ENCODE measurements around the gene POU6F2.

DNA sequence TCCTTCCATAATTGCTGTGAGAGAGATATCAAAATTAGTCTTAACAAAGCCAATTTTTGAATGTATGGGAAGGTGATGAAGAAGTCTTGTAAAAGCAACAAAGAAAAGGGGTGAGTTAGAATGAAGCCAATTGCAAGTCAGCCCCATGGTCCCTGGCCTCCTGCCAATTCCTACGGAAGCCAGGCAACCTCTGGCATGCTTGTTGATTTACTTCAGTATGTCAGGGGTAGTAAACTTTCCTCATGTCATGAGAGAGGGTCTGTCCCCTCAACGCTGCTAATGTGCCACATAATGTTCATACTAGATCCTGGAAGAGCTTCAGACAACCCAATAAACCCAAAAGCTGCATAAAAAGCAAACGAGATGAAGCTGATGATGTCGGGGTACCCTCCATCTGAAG is 429.4 kb downstream of the POU6F2 start:
- TF ChIP-seq POLR2AphosphoS5 (IDR thresholded peaks at IDR 0.05) (no peak), POLR2A (IDR thresholded peaks at IDR 0.05) (no peak)
- TF ChIP-seq, protein P1, sequence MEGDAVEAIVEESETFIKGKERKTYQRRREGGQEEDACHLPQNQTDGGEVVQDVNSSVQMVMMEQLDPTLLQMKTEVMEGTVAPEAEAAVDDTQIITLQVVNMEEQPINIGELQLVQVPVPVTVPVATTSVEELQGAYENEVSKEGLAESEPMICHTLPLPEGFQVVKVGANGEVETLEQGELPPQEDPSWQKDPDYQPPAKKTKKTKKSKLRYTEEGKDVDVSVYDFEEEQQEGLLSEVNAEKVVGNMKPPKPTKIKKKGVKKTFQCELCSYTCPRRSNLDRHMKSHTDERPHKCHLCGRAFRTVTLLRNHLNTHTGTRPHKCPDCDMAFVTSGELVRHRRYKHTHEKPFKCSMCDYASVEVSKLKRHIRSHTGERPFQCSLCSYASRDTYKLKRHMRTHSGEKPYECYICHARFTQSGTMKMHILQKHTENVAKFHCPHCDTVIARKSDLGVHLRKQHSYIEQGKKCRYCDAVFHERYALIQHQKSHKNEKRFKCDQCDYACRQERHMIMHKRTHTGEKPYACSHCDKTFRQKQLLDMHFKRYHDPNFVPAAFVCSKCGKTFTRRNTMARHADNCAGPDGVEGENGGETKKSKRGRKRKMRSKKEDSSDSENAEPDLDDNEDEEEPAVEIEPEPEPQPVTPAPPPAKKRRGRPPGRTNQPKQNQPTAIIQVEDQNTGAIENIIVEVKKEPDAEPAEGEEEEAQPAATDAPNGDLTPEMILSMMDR (IDR thresholded peaks at IDR 0.05), result no peak

Measured in breast epithelium (tissue), 3 donors.